ENCODE measurements around the gene POMC. TPM values are rescaled to one million over a fixed set of nuclear protein-coding genes. Genes with fewer than 3 reads are reported as not detected.

POMC gene
- total and polyA plus RNA-seq, 2 of the 8 experiments (the other 6 are each of a cell fraction or from before 2014, with no cell fraction given) = 1.7 to 4.7 TPM

- H3K36me3 ChIP-seq (ENCODE audit: control insufficient read depth in 2 of 4, insufficient read depth in 4 of 4, low read length in 3 of 4) = no peaks in the 10 kb centered on the region
- no peak overlapping the region for H2AFZ ChIP-seq (ENCODE audit: low read length)
- H3K23ac ChIP-seq (ENCODE audit: insufficient read length) = no peak overlapping the region
- no peaks in the 10 kb centered on the region for H4K20me1 ChIP-seq (replicated peaks in 1 of 2; ENCODE audit: control insufficient read depth in 1 of 2, insufficient read depth in 2 of 2, low read length in 2 of 2)
- WGBS, 2 experiments (ENCODE audit: extremely low coverage in 1 of 2, insufficient coverage in 1 of 2, insufficient read length in 1 of 2, insufficient replicate concordance in 2 of 2, low coverage in 1 of 2, low lambda C conversion rate in 2 of 2, missing lambda C conversion rate in 1 of 2) = 84% methylated on average over 10 of the region's 10 CpGs; no CpG with 5 or more reads in 1 of the 2 experiments
- no peak for DNase-seq (ENCODE audit: low read depth in 1 of 2, low spot score in 2 of 2)
- no peak overlapping the region for H3K4me3 ChIP-seq (ENCODE audit: extremely low read depth in 1 of 4, insufficient read depth in 2 of 4, low read depth in 3 of 4, low read length in 4 of 4)
- H3K4me1 ChIP-seq (replicated peaks in 1 of 4; ENCODE audit: control insufficient read depth in 3 of 4, insufficient read depth in 4 of 4, low read length in 3 of 4) = peaks cover 0 to 4% (median 0%) of the 10 kb centered on the region in 4 experiments; a peak in 1 of 7 replicates
- H4K5ac ChIP-seq (ENCODE audit: insufficient read length, low read depth, low read length) = no peak overlapping the region
- FAIRE-seq = no peak
- no peak overlapping the region for H3K4me2 ChIP-seq (ENCODE audit: insufficient read depth in 1 of 2, low read depth in 2 of 2, low read length in 2 of 2)
- H2AK5ac ChIP-seq (ENCODE audit: low read depth, low read length) = no peak overlapping the region
- H2BK120ac ChIP-seq (replicated peaks; ENCODE audit: low read depth, low read length) = no peak overlapping the region
- no peak overlapping the region for H3K9ac ChIP-seq (replicated peaks in 1 of 4; ENCODE audit: extremely low read depth in 1 of 4, low read depth in 3 of 4, low read length in 3 of 4)
- H3K79me2 ChIP-seq (ENCODE audit: control insufficient read depth in 1 of 2, insufficient read depth in 2 of 2, low read length in 2 of 2) = no peaks in the 10 kb centered on the region
- H2BK5ac ChIP-seq (ENCODE audit: low read depth, low read length) = no peak overlapping the region
- no peak overlapping the region for H3K56ac ChIP-seq (replicated peaks; ENCODE audit: insufficient read length, low read depth, low read length)
- no peak for TF ChIP-seq NRF1 (IDR thresholded peaks at IDR 0.05; ENCODE audit: low read depth, low read length)
- no peak for TF ChIP-seq E2F6 (IDR thresholded peaks at IDR 0.05)
- TF ChIP-seq RXRA (IDR thresholded peaks at IDR 0.05; ENCODE audit: insufficient read depth, low read depth, low read length) = no peak
- TF ChIP-seq JUN (IDR thresholded peaks at IDR 0.05; ENCODE audit: low read depth, low read length) = no peak
- H3K79me1 ChIP-seq (ENCODE audit: low read depth, low read length) = no peaks in the 10 kb centered on the region
- CTCF ChIA-PET (ENCODE audit: partially characterized antibody) = interaction anchor here (1.1 to 1.5 kb wide), 4 partner anchors 13 to 203 kb away, joined by 4 to 7 read pairs (median 4); no protein-coding TSS in a partner anchor
- H3K27ac ChIP-seq (ENCODE audit: low read depth, low read length) = no peak overlapping the region
- 0 out of 2 replicates have a peak overlapping the region, but pooled peaks have one; percentile 68 for H2BK12ac ChIP-seq (ENCODE audit: low read depth, low read length)
- no peaks in the 10 kb centered on the region for H3K9me3 ChIP-seq (ENCODE audit: insufficient read depth in 2 of 2, low read depth in 1 of 2, low read length in 1 of 2)
- H3K27me3 ChIP-seq (replicated peaks in 1 of 4; ENCODE audit: control insufficient read depth in 3 of 4, extremely low read depth in 1 of 4, insufficient read depth in 3 of 4, low read length in 3 of 4) = 0 out of 7 replicates have a peak, but pooled peaks cover 0 to 2% (median 0%) of the 10 kb centered on the region in 4 experiments
- H3K4ac ChIP-seq (replicated peaks; ENCODE audit: insufficient read length, low read depth, low read length) = no peak overlapping the region
- POLR2A ChIA-PET (ENCODE audit: partially characterized antibody) = no interaction called here
- H3K23me2 ChIP-seq (ENCODE audit: low read depth, low read length) = peaks cover 2% of the 10 kb centered on the region; the same call in 1 of the 2 replicates
- H3K14ac ChIP-seq (ENCODE audit: insufficient read length) = no peak overlapping the region
- no peak overlapping the region for H3K18ac ChIP-seq (ENCODE audit: extremely low read depth, low read length)
- no peak overlapping the region for H4K91ac ChIP-seq (replicated peaks; ENCODE audit: insufficient read length, low read length)
- H2BK20ac ChIP-seq (ENCODE audit: low read length) = no peak overlapping the region
- H2BK15ac ChIP-seq (ENCODE audit: low read length) = peak overlapping the region; percentile 75; the same call in 1 of the 2 replicates
- H4K8ac ChIP-seq (ENCODE audit: extremely low read depth, insufficient read depth, low read length) = no peak overlapping the region; the same call in 1 of the 2 replicates
These were observed 10.6 kb upstream of the POMC start for GRCh38 chr2:25178976-25179375.
